AML-193 (cell line): ENCODE results near the gene VGLL3.

Experiments
- DNase-seq, 2 experiments: peaks; one replicate each; lab custom pipeline; 2025; lab: John Stamatoyannopoulos, UW

VGLL3 gene

GRCh38 chr3:86950717-86951116 lies 40.2 kb downstream of the VGLL3 start:
- no peak for DNase-seq

GRCh38 chr3:86949850-86950249 lies 41.1 kb downstream of the VGLL3 start:
- no peak for DNase-seq

DNA sequence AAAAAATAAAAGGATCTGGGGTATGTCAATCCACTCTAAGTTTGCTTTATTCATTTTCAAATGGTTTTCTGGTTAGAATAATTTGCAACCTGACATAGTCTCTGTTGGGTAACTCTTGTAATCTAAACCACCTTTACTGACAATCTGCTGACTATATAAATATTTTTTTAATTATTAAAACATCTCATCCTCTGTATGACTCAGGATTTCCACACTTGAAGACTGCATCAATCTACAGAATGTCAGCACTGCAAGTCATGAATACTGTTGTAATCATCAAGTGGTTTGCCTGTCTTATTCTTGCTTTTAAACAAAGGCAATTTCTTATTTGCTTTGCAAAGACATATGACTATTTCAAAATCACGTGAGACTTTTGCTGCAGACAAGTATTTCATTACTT lies 42.1 kb downstream of the VGLL3 start:
- DNase-seq, result no peak

DNA sequence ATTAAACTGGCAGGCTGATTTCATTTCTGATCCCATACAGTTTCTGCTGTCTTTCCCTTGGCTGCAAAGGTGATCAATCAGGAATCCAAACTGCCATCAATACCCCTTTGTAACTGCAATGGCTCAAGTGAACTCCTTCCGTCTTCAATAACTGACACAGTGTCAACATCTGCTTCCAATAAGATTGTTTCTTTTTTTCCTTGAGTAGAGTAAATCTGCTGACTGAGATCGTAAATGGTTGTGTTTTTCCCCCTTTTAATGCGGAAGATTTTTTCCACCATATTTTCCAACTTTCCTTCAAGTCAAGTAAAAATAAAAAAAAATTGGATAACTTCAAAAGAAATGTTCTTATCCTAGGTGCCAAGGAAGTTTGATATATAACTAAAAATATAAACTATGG lies 48.7 kb downstream of the VGLL3 start:
- DNase-seq, result no peak

DNA sequence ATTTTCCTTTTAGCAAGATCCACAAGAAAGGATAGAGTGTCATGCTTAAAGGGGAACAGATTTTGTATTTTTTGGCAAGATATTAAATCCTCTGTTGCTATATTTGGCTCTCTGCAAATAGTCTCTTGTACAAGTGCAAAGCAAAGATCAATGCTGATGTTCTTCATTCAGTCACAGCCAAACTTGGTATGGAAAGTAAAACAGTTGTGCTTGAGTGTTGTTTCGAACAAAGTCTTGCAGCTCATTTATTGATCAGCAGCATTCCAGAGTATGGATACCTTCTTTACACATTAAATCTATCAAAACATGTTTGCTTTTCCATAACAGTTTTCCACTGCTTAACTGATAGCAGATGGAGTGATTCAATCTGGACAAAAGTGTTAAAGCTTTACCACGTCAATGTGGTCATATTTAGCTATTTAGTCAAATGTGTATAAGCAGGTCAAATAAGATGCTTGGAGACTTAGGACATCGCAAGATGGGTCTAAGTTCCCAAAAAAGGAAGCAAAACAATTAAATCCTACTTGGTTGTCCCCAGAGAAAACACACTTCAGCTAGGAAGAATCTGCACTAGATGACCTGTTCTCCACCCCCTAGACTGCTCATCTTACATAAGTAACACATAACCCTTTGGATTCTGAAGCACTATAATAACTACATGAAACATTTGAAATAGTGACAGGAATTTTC lies 52.4 kb downstream of the VGLL3 start:
- DNase-seq, result no peak

DNA sequence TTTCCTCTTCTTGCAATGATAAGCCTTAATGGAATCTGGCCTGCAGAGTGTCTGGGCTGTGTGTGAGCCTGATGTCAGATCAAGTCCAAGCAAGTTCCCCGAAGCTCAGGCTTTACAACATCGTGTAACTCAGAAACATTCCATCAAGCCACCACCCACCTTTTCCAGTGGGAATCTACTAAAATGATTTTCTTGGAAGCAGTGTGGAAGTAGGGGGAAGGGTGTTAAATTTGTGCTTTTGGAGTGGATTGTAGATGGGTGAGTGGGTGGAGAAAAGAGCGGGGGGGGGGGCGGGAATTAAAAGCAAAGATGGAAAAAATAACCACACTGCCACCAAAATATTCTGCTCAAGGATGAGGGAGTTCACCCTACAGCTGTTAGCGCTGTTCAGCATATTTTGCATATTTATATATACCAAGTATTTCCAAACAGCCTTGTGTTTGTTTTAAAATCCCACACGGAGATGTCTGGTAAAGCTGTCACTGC lies 53.6 kb downstream of the VGLL3 start:
- no peak for DNase-seq

DNA sequence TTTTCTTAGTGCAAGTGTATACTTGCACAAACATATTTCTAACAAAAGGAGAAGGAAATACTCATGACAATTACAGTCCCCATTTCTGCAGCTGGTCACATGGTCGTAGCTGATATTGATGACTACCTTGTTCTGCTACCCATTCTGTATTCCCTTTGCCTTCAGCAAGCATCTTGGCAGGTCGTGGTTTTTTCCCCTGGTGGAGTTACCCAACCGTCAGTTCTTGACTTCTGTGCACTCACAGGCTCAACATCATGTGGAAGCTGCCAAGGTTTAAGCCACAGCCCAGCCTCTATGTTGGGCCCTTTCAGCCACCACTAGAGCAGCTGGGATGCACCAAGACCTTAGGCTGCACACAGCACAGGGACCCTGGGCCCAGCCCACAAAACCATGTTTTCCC lies 56.1 kb downstream of the VGLL3 start:
- no peak for DNase-seq

GRCh38 chr3:86930831-86931230 lies 60.1 kb downstream of the VGLL3 start:
- no peak for DNase-seq

DNA sequence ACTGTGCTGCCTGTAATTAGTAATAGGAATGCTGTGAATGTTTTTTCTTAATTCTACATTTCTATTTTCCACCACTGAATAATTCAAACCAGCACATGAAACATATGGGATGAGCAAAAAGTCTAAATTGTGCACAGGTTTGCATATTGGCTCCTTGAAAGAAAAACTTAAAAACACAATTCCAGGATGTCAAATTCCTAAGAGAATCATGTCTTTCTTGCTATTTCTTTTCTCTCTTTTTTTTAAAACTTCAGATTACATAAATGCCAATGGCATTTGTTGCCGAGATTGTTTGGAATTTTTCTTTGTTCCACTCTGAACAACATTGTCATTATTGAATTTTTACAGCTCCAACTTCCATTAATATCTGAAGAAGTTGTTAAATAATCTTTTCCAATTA lies 60.8 kb downstream of the VGLL3 start:
- no peak for DNase-seq

GRCh38 chr3:86929046-86929445 lies 61.9 kb downstream of the VGLL3 start:
- no peak for DNase-seq

DNA sequence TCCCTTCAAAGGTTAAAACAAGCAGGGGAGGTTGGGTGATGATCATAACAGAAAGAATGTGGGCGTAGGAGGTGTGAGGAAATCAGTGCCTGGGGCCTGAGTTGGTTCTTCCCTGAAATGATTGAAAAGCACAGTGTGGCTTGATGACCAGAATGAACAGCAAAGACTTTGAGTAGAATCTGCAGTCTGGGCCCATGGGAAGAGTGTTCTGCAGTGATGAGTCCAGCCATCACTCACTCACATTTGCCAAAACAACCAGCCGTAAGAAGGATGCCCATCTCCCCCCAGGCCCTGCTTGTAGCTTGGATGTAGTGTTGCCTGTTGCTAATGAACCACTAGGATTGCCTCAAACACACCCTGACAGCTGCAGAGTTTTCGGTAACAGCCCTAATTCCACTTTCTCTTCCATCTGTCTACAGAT lies 67.9 kb downstream of the VGLL3 start:
- DNase-seq, result no peak

DNA sequence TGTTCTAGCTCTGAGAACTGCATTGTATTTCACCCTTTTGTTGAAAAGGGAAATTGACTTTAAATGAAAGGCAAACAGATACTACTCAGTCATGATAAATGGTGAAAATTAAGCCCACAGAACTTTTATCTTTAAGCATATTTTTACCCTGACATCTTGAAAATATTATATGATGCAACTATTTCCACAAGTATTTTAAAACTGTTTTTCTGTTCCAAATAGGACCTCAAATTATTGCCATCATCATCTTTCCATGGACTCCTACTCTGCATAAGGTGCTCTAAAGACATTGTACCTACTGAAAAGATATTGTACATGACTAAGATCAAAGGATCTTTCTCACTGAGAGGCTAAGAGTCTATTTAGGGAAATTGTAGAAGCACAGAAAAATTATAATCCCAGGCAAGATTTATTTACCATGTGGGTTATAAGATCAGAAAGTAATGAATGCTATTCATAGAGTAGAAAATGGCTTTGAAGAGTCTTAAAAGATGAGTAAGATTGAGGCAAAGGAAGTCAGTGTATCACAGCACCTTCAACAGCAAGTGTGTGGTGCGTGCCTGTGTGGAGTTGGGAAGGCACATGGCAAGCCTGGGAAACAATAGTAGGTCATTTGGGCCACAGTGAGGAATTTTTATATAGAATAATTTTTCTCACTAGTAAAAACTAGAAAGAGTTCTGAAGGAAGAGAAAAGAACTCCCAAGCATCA lies 68.8 kb downstream of the VGLL3 start:
- no peak for DNase-seq

DNA sequence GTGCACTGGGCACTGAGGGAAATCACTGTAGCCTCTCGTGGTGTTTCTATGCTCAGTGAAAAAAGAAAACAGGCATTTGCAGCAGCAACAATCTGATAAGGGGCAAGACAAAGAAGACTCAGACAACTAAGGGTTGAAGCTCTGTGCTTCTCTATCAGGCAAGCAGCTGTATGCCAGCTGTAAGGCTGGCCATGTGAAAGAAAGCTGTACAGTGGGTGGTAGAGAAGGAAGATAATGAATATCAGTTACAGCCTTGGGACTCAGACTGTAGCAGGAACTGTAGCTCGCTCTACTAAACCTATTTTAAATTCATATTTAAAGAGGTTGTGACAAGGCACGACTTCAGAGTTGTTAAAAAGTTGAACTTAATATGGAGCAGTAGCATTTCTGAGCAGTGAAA lies 76.3 kb downstream of the VGLL3 start:
- DNase-seq, result no peak

DNA sequence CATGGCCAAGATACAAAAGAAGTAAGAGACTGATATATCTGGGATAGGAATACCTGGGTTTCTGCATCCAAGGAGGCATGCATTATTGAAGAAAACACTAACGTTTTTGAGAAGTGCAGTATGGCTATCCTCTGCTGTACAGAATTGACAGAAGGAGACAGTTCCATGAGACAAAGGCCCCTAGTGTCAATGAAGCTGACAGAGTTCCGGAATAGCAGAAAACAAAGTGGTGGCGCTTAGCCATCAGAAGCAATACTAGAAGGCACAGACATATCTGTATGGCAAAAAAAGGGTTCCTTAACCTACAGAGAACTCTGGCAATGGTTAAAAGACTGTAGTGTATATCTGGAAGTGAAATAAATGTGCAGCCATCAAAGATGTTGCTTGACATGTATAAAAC lies 77.8 kb downstream of the VGLL3 start:
- DNase-seq, result no peak

DNA sequence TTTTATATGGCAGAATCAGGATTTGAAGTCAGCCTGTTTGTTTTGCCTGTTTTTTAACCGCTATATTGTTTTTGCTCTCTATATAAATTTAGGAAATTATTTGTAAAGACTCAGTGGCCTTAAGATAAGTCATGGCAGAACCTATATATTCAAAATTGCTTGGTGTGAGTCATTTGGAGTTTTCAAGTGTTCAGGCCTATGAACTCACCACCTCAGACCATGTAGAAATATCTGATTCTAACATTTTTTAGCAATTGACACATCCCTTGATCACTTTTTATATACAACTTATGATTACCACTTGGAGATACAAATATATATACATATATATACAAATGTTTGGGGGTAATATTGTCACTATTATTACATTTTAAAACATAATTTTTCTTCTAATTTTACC lies 95.7 kb downstream of the VGLL3 start:
- DNase-seq, result no peak

DNA sequence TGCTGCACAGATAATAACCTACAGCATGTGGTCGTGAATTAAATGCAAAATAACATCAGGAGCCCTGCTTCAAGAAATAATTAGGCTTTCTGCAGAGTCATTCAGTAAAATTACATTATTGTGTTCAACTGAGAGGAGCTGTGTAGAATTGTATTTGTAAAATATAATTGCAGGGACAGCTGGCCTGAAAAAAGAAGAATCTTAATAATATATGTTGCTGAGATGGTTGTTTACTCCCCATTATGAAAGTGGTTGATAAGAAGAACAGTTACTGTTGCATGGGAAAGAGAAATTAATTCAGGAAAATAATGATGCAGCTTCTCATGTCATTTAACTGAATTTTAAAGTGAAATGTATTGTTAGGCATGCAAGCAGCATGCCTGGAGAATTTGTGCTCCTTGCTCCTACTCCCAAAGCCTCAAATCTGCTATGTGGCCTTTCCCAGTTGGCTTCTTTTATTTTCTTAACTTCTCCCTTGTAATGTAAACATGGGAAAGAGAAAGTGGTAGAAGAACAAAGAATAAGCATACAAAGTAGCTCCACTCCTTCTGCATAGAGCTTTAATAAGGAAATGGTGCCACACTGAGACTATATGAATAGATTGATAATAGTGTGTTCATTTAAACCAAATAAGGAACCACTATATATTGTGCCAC lies 100.1 kb downstream of the VGLL3 start:
- no peak for DNase-seq
